Measurements from ENCODE around the gene TXNDC15.
"Not testable (repeated sequence)": the region's sequence is repeated elsewhere in the genome, so short reads cannot be mapped to it uniquely, and the experiment has no call there.

Gene TXNDC15

GRCh38 chr5:134840811-134841210 is 33.4 kb upstream of the TXNDC15 start:
- in situ Hi-C loops (cut with HindIII; ENCODE audit: low sequenced_read_pairs), result no loop called here
- no peak for DNase-seq (ENCODE audit: low read depth)
- no peak overlapping the region for H3K4me3 ChIP-seq (ENCODE audit: low read depth, low read length)
- no peak for TF ChIP-seq CTCF (IDR thresholded peaks at IDR 0.05; ENCODE audit: low read depth, low read length, missing control alignments)

GRCh38 chr5:134844252-134844651 is 29.9 kb upstream of the TXNDC15 start:
- no peak overlapping the region for H3K4me3 ChIP-seq (ENCODE audit: low read depth, low read length)
- in situ Hi-C loops (cut with HindIII; ENCODE audit: low sequenced_read_pairs), result no loop called here
- DNase-seq (ENCODE audit: low read depth), result no peak
- TF ChIP-seq CTCF (IDR thresholded peaks at IDR 0.05; ENCODE audit: low read depth, low read length, missing control alignments), result no peak

GRCh38 chr5:134845335-134845851 is 28.8 kb upstream of the TXNDC15 start:
- DNase-seq (ENCODE audit: low read depth), result no peak
- TF ChIP-seq CTCF (IDR thresholded peaks at IDR 0.05; ENCODE audit: low read depth, low read length, missing control alignments), result no peak
- in situ Hi-C loops (cut with HindIII; ENCODE audit: low sequenced_read_pairs), result no loop called here
- peak overlapping the region; percentile 91 for H3K4me3 ChIP-seq (ENCODE audit: low read depth, low read length)

- no peak for TF ChIP-seq CTCF (IDR thresholded peaks at IDR 0.05; ENCODE audit: low read depth, low read length, missing control alignments)
- in situ Hi-C loops (cut with HindIII; ENCODE audit: low sequenced_read_pairs), result no loop called here
- DNase-seq (ENCODE audit: low read depth), result peak; percentile 92
- peak within 1 kb of the TSS; percentile 91 for H3K4me3 ChIP-seq (ENCODE audit: low read depth, low read length)
Measured at GRCh38 chr5:134845852-134846640, 28.1 kb upstream of the TXNDC15 start, which contains the start of gene C5orf24. TSS of gene C5orf24 (plus strand) at chr5:134845968. CDS start at chr5:134854901, 8,933 bp downstream.

- H3K4me3 ChIP-seq (ENCODE audit: low read depth, low read length), result peak overlapping the region; percentile 91
- in situ Hi-C loops (cut with HindIII; ENCODE audit: low sequenced_read_pairs), result no loop called here
Measured at GRCh38 chr5:134846641-134846960, 27.6 kb upstream of the TXNDC15 start.

GRCh38 chr5:134849434-134849933 is 24.7 kb upstream of the TXNDC15 start:
- H3K4me3 ChIP-seq (ENCODE audit: low read depth, low read length); in situ Hi-C loops (cut with HindIII; ENCODE audit: low sequenced_read_pairs); DNase-seq (ENCODE audit: low read depth): not testable (repeated sequence)

More at GRCh38 chr5:134846641-134846960, 27.6 kb upstream of the TXNDC15 start:
- TF ChIP-seq CTCF (IDR thresholded peaks at IDR 0.05; ENCODE audit: low read depth, low read length, missing control alignments), result no peak
- no peak for DNase-seq (ENCODE audit: low read depth)

GRCh38 chr5:134851307-134851923 is 22.8 kb upstream of the TXNDC15 start:
- DNase-seq (ENCODE audit: low read depth), result no peak
- peak; percentile 68 for TF ChIP-seq CTCF (IDR thresholded peaks at IDR 0.05; ENCODE audit: low read depth, low read length, missing control alignments)
- in situ Hi-C loops (cut with HindIII; ENCODE audit: low sequenced_read_pairs), result no loop called here
- no peak overlapping the region for H3K4me3 ChIP-seq (ENCODE audit: low read depth, low read length)

- in situ Hi-C loops (cut with HindIII; ENCODE audit: low sequenced_read_pairs); DNase-seq (ENCODE audit: low read depth); H3K4me3 ChIP-seq (ENCODE audit: low read depth, low read length): not testable (repeated sequence)
Measured at GRCh38 chr5:134856465-134856864, 17.7 kb upstream of the TXNDC15 start.

Measured in astrocyte of the cerebellum (primary cell).